Measurements from ENCODE around the gene TCF25. TPM values are rescaled to one million over a fixed set of nuclear protein-coding genes. Genes with fewer than 3 reads are reported as not detected.
"Not testable (repeated sequence)": the region's sequence is repeated elsewhere in the genome, so short reads cannot be mapped to it uniquely, and the experiment has no call there.

Gene TCF25, protein sequence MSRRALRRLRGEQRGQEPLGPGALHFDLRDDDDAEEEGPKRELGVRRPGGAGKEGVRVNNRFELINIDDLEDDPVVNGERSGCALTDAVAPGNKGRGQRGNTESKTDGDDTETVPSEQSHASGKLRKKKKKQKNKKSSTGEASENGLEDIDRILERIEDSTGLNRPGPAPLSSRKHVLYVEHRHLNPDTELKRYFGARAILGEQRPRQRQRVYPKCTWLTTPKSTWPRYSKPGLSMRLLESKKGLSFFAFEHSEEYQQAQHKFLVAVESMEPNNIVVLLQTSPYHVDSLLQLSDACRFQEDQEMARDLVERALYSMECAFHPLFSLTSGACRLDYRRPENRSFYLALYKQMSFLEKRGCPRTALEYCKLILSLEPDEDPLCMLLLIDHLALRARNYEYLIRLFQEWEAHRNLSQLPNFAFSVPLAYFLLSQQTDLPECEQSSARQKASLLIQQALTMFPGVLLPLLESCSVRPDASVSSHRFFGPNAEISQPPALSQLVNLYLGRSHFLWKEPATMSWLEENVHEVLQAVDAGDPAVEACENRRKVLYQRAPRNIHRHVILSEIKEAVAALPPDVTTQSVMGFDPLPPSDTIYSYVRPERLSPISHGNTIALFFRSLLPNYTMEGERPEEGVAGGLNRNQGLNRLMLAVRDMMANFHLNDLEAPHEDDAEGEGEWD
- 154 TPM for polyA plus RNA-seq (2013, experiment 1 of 2; ENCODE audit: insufficient read length)
- 136 TPM for polyA plus RNA-seq (2013, experiment 2 of 2; ENCODE audit: insufficient read length)

DNA sequence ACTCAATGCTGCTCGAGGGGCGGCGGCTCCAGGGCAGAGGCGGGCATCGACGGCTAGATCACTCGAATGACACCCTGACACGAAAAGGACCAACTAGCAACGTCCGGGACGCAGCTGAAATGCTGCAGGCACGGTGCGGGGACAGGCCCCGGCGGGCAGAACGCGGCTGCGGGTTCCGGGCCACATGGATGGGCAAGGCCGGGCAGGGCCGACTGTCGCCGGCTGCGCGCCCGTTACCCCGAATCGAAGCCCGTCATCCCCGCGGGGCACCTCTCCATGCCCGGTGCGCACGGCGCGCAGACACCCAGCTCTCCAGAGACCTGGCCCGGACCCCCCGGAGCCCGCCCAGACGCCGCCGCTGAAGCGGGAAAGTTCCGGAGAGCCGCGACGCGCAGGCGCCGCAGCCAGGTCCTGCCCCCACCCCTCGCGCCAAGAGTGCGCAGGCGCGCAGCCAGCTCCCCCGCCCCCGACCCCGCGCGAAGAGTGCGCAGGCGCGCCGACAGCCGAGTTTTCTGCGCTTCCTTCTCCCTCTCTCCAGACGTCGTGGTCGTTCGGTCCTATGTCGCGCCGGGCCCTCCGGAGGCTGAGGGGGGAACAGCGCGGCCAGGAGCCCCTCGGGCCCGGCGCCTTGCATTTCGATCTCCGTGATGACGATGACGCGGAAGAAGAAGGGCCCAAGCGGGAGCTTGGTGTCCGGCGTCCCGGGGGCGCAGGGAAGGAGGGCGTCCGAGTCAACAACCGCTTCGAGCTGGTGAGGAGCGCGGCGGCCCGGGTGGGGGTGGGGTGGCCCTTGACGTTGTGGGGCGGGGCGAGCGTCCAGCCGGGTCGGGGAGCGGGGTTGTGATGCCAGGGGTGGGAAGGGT is at the start of gene TCF25:
Gene TCF25, plus strand, starts transcription at position 484 of the 863 bp plus-strand sequence. Its CDS starts 76 bp downstream, at position 560.
- peak; percentile 86 for DNase-seq

DNA sequence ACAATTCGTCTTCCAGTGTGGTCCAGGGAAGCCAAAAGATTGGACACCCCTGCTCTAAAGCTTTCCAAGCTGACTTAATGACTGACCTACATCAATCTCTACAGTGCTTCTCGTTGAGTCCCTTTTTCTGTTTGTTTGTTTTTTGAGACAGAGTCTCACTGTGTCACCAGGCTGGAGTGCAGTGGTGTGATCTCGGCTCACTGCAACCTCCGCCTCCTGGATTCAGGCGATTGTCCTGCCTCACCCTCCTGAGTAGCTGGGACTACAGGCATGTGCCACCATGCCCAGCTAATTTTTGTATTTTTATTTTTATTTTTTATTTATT is 49.6 kb upstream of the TCF25 start:
- not testable (repeated sequence) for DNase-seq

- no peak for DNase-seq
These were observed 46.6 kb upstream of the TCF25 start for GRCh38 chr16:89826531-89827382.

DNA sequence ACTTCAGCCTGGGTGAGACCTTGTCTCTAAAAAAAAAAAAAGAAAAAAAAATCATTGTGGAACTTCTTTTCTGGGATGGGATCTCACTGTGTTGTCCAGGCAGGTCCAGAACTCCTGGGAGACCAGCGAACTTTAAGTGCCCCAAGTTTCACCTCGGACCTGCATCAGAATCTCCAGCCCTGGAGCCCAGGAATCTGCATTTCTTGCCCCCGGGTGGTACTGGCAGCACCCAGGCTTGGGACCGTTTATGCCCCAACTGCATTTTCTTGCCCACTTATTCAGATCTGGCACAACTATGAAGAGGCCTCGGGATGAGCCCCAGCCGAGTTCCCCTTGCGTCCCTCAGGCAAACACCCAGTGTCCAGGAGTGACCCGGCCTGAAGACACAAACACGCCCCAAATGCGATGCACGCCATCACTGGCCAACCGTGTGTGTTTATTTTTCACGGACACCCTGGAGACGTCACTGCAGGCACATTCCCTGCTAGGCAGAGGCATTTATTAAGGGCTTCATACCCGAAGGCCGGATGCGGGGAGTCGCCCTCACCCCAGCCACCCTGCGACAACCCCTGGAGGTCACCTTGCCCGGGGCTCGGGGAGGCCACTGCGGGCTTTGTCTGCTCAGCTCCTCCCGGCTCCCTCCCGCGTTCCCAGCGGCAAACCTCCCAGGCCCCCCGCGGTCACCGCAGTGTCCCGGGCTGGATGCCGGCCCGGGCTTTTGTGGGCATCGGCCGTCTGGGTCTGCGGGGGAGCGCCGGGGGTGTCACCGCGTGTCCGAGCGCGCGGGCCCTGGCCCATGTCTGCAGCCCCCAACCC is 45.8 kb upstream of the TCF25 start:
- DNase-seq, result peak; percentile 43

DNA sequence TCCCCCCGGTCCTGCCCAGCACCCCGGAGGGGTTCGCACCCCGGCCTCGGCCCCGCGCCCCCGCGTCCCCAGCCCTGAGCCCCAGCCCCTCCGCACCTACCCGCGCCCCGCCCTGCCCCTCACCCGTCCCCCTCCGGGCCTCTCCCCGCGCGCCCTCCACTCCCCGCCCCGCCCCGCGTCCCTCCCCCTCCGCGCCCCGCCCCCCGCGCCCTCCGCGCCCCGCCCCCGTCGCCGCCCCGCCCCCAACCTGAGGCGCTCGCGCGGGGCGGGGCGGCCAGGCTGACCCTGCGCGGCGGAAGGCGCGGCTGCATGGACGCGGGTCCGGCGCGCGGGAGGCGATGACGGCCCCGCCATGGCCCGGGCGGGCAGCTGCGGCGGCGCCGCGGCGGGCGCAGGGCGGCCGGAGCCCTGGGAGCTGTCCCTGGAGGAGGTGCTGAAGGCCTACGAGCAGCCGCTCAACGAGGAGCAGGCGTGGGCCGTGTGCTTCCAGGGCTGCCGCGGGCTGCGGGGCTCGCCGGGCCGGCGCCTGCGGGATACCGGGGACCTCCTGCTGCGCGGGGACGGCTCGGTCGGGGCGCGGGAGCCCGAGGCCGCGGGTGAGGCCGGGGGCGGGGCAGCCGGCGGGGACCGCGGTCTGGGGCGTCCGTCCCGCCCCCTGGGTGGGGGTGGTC is 45.1 kb upstream of the TCF25 start, which contains the start of gene SPIRE2:
Gene SPIRE2, plus strand, starts transcription at position 277 of the 671 bp plus-strand sequence. Its CDS starts 76 bp downstream, at position 353.
- DNase-seq, result peak; percentile 77

DNA sequence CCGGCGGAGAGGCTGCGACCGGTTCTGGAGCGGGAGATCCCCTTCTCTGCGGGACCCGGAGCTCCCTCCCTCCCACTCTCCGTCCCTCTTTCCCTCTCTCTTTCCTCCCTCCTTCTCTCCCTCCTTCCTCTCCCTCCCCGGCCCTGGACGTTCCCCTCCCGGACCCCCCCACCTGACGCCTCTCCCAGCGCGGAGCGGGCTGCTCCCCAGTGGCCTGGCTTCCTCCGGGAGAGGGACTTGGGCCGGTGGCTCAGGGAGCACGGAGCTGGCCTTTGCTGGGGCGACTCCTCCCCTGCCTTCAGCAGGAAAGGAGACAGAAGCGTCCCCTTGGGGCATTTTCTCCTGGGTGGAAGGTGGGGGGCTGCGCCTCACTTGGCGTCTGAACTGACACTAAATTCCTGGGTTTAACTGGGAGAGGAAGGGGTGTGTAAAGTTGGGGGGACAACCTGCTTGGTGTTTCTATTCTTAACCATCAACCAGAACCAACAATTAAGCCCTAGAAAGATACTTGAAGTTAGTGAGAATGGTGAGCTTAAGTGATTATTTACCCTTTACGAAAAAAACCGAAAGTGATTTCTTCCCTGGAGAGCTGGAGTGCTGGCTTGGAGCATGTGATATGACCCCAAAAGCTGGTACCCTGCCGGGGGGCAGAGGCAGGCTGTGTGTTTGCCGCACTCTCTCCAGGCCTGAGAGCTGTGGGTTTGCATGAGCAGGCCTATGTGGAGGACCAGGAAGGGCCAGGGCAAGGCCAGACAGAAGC is 44.3 kb upstream of the TCF25 start:
- no peak for DNase-seq

- no peak for DNase-seq
These were observed 43.6 kb upstream of the TCF25 start for GRCh38 chr16:89829630-89830437.

DNA sequence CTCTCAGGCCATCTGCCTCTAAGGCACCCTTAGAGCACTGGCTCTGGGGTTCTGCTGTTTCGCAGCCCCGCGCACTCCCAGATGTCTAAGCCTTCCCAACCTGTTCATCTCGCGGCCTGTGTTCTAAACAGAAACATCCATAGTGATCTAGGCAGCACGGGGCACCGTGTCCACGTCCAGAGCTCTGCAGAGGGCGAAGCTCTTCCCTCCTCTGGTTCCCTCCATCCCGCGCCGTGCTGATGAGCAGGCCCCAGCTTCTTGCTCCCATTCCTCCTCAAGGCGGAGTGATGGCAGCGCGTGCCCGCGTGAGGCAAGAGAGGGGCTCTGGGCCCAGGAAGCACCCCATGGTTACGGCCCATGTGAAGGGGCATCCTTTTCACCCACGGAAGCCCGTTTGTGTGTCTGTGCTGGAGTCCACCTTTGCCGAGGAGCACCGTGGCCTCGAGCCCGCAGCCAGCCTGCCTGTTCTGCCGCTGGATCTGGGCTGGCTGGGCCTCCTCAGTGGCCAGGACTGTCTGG is 41.5 kb upstream of the TCF25 start:
- no peak for DNase-seq

GRCh38 chr16:89833664-89834363 is 39.6 kb upstream of the TCF25 start:
- DNase-seq, result not testable (repeated sequence)

DNA sequence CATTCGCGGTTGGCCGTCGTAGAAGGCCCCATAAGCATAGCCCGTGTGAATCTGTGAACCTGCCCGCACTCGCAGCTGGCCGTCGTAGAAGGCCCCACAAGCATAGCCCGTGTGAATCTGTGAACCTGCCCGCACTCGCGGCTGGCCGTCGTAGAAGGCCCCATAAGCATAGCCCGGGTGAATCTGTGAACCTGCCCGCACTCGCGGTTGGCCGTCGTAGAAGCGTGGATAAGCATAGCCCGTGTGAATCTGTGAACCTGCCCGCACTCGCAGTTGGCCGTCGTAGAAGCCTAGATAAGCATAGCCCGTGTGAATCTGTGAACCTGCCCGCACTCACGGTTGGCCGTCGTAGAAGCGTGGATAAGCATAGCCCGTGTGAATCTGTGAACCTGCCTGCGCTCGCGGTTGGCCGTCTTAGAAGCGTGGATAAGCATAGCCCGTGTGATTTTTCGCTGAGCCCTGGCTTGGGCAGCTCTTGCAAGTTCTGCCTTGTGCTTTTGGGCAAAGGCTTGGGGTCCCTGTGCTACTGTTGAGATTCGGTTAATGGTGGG is 38.5 kb upstream of the TCF25 start:
- DNase-seq, result not testable (repeated sequence)

- not testable (repeated sequence) for DNase-seq
These were observed 36.9 kb upstream of the TCF25 start for GRCh38 chr16:89836484-89836883.

GRCh38 chr16:89837014-89837546 is 36.3 kb upstream of the TCF25 start:
- no peak for DNase-seq

- no peak for DNase-seq
These were observed 32.1 kb upstream of the TCF25 start for GRCh38 chr16:89841275-89841674.

DNA sequence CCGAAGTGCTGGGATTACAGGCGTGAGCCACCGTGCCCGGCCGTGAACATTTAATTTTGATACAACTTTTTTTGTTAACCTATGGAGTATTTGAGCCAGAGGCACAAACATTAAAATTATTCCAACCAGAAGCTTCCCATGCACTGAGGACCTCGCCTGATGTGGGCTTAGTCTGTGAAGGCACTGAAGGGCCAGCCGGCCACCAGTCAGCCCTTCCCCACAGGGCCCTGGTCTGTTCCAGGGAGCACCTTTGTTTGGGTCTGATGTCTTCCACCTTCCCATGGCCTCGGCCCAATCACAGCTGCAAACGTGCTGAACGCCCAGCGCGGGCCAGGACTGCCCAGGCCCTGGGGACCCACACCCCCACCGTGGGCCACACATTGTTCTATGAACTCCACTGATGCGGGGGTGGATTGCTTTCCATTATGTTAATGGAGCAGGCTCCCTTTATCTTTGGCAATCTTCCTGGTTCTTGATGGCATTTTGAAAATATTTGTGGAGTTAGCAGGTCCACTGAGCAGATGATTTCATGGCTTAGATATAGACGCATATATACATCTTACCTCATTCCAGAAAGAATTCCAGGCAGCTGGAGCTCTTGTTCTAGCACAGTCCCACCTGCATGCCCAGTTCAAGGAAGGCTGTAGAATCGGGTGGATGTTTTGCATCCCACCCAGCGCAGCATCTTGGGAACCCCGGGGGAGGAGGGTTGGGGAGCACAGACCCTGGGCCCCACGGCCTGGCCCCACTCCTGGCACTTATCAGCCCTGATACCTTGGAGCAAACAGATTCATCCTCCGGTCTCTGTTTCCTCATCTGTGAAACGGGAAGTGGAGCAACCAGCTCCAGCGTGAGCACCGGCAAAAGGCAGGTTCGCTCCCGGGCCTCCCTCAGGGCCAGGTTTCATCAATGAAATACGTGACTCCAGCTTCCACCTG is 30.7 kb upstream of the TCF25 start:
- peak; percentile 85 for DNase-seq

- DNase-seq, result no peak
These were observed 29.7 kb upstream of the TCF25 start for GRCh38 chr16:89843409-89844350.

Data from fibroblast of skin of back (primary cell).